Urinary bladder (tissue), 4 donors: ENCODE data around the gene ATXN7. TPM values are rescaled to one million over a fixed set of nuclear protein-coding genes. Genes with fewer than 3 reads are reported as not detected.

Experiments
- DNase-seq: peaks from one replicate; pipeline ENCODE4 v3.0.0-alpha.2; 2015; ENCODE audit errors: extremely low spot score
- H3K27ac ChIP-seq: one replicate; pipeline ENCODE4 v1.5.1; 2013; ENCODE audit warnings: low read depth, mild to moderate bottlenecking, moderate library complexity
- H3K36me3 ChIP-seq: one replicate; pipeline ENCODE4 v1.6.1; 2013; ENCODE audit warnings: mild to moderate bottlenecking, moderate library complexity; ENCODE audit not compliant: insufficient read depth
- H3K4me1 ChIP-seq: one replicate; pipeline ENCODE4 v1.6.1; 2013; ENCODE audit warnings: mild to moderate bottlenecking, moderate library complexity; ENCODE audit not compliant: insufficient read depth
- H3K4me3 ChIP-seq: one replicate; pipeline ENCODE4 v1.5.1; 2013; ENCODE audit warnings: low read depth, low read length
- WGBS: extraction: QIAGEN DNeasy Blood & Tissue Kit; methylation state at CpG from one replicate; pipeline ENCODE4 v1.1.7; 2013; 5-methylcytosine and 5-hydroxymethylcytosine counted together
- polyA plus RNA-seq: library from polyadenylated mRNA; stranded (reverse); fragments of 200-250 nt; gene quantifications from one replicate; pipeline ENCODE4 v1.2.3, GENCODE V29; 2013
- total RNA-seq: library from RNA; depleted of rRNA; stranded (reverse); fragments of >200 nt; gene quantifications from one replicate; pipeline ENCODE4 v1.2.3, GENCODE V29; 2014
- donor health status: healthy with polysubstance abuse.
- donor health status: healthy.

Gene ATXN7
- total and polyA plus RNA-seq, 2 donors, result 6.2 to 27.0 TPM

GRCh38 chr3:63874769-63875168 lies 11.1 kb downstream of the ATXN7 start:
- H3K27ac ChIP-seq, result no peak overlapping the region
- 94% methylated on average over 3 of the region's 3 CpGs for WGBS
- no peak for DNase-seq
- no peak overlapping the region for H3K4me3 ChIP-seq
- peaks cover 2% of the 10 kb centered on the region for H3K4me1 ChIP-seq
- H3K36me3 ChIP-seq, result no peaks in the 10 kb centered on the region

- no peak overlapping the region for H3K27ac ChIP-seq
- DNase-seq, result no peak
- WGBS, result 84% methylated on average over 2 of the region's 2 CpGs
- H3K36me3 ChIP-seq, result no peaks in the 10 kb centered on the region
- peaks cover 2% of the 10 kb centered on the region for H3K4me1 ChIP-seq
- H3K4me3 ChIP-seq, result no peak overlapping the region
Observed at GRCh38 chr3:63875510-63875909, 11.8 kb downstream of the ATXN7 start.

- Histone ChIP-seq H3K4me1 (peaks cover 2% of the 10 kb centered on the region), H3K36me3 (no peaks in the 10 kb centered on the region), H3K4me3 (no peak overlapping the region), H3K27ac (no peak overlapping the region)
- no peak for DNase-seq
- 35% methylated on average over 3 of the region's 3 CpGs for WGBS
Observed at GRCh38 chr3:63876260-63876659, 12.6 kb downstream of the ATXN7 start.

- no peak for DNase-seq
- Histone ChIP-seq H3K4me1 (peaks cover 2% of the 10 kb centered on the region), H3K36me3 (no peaks in the 10 kb centered on the region), H3K4me3 (no peak overlapping the region), H3K27ac (no peak overlapping the region)
- WGBS, result 72% methylated on average over 3 of the region's 3 CpGs
Observed at GRCh38 chr3:63877737-63878393, 14.2 kb downstream of the ATXN7 start.

GRCh38 chr3:63878394-63879060 lies 14.9 kb downstream of the ATXN7 start:
- Histone ChIP-seq H3K4me3 (no peak overlapping the region), H3K27ac (no peak overlapping the region), H3K36me3 (no peaks in the 10 kb centered on the region), H3K4me1 (peaks cover 2% of the 10 kb centered on the region)
- no peak for DNase-seq
- WGBS, result 79% methylated on average over 2 of the region's 2 CpGs

GRCh38 chr3:63880653-63881052 lies 17.0 kb downstream of the ATXN7 start:
- no peak overlapping the region for H3K27ac ChIP-seq
- H3K4me1 ChIP-seq, result no peaks in the 10 kb centered on the region
- no peak for DNase-seq
- no peak overlapping the region for H3K4me3 ChIP-seq
- WGBS, result 71% methylated on average over 5 of the region's 5 CpGs
- no peaks in the 10 kb centered on the region for H3K36me3 ChIP-seq

- no peaks in the 10 kb centered on the region for H3K36me3 ChIP-seq
- H3K4me3 ChIP-seq, result no peak overlapping the region
- DNase-seq, result no peak
- no peak overlapping the region for H3K27ac ChIP-seq
- WGBS, result 48% methylated on average over 3 of the region's 3 CpGs
- H3K4me1 ChIP-seq, result no peaks in the 10 kb centered on the region
Observed at GRCh38 chr3:63886858-63887257, 23.2 kb downstream of the ATXN7 start.

GRCh38 chr3:63891518-63891917 lies 27.9 kb downstream of the ATXN7 start:
- H3K4me3 ChIP-seq, result no peak overlapping the region
- H3K36me3 ChIP-seq, result no peaks in the 10 kb centered on the region
- DNase-seq, result no peak
- H3K27ac ChIP-seq, result no peak overlapping the region
- 96% methylated on average over 5 of the region's 5 CpGs for WGBS
- no peaks in the 10 kb centered on the region for H3K4me1 ChIP-seq

GRCh38 chr3:63892773-63893352 lies 29.2 kb downstream of the ATXN7 start:
- Histone ChIP-seq H3K36me3 (no peaks in the 10 kb centered on the region), H3K27ac (no peak overlapping the region), H3K4me3 (no peak overlapping the region), H3K4me1 (no peaks in the 10 kb centered on the region)
- WGBS, result 93% methylated on average over 1 of the region's 1 CpG
- no peak for DNase-seq

GRCh38 chr3:63895422-63896189 lies 31.9 kb downstream of the ATXN7 start:
- Histone ChIP-seq H3K36me3 (no peaks in the 10 kb centered on the region), H3K4me3 (no peak overlapping the region), H3K27ac (no peak overlapping the region), H3K4me1 (no peaks in the 10 kb centered on the region)
- WGBS, result 73% methylated on average over 5 of the region's 5 CpGs
- DNase-seq, result no peak

GRCh38 chr3:63896332-63897030 lies 32.8 kb downstream of the ATXN7 start:
- H3K4me3 ChIP-seq, result no peak overlapping the region
- DNase-seq, result no peak
- no peaks in the 10 kb centered on the region for H3K36me3 ChIP-seq
- WGBS, result 77% methylated on average over 1 of the region's 1 CpG
- H3K27ac ChIP-seq, result no peak overlapping the region
- H3K4me1 ChIP-seq, result no peaks in the 10 kb centered on the region

- 95% methylated on average over 5 of the region's 5 CpGs for WGBS
- H3K27ac ChIP-seq, result no peak overlapping the region
- no peaks in the 10 kb centered on the region for H3K36me3 ChIP-seq
- no peak for DNase-seq
- no peak overlapping the region for H3K4me3 ChIP-seq
- H3K4me1 ChIP-seq, result no peaks in the 10 kb centered on the region
Observed at GRCh38 chr3:63900010-63900409, 36.3 kb downstream of the ATXN7 start.

GRCh38 chr3:63900459-63900858 lies 36.8 kb downstream of the ATXN7 start:
- no peak for DNase-seq
- H3K27ac ChIP-seq, result no peak overlapping the region
- H3K36me3 ChIP-seq, result peaks cover under 1% of the 10 kb centered on the region
- H3K4me1 ChIP-seq, result no peaks in the 10 kb centered on the region
- no peak overlapping the region for H3K4me3 ChIP-seq
- WGBS, result 51% methylated on average over 2 of the region's 2 CpGs
